ENCODE data around the gene MYOM1.
"Not testable (repeated sequence)": the region's sequence is repeated elsewhere in the genome, so short reads cannot be mapped to it uniquely, and the experiment has no call there.

Gene MYOM1

DNA sequence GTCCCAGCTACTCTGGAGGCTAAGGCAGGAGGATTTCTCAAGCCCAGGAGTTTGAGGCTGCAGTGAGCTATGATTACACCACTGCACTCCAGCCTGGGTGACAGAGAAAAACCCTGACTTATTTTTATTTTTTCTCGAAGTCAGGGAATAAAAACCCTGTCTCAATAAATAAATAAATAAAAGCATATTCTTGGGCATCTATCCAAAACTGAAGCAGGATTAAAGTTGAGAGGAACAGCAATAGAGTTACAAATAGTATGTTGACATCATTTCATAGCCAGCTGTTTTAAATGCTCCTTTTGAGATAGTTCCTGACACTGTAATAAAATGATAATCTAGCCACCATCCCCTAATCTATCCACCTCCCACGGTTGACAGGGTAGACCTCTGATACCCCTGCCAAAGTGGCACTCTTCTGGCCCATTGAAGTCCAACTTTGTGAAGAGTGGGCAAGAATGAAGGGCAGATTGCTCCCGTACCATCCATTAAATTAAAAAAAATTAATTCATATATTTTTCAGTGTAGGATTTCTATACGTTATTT lies 164.5 kb downstream of the MYOM1 start:
- no peak for DNase-seq (ENCODE audit: low spot score)

DNA sequence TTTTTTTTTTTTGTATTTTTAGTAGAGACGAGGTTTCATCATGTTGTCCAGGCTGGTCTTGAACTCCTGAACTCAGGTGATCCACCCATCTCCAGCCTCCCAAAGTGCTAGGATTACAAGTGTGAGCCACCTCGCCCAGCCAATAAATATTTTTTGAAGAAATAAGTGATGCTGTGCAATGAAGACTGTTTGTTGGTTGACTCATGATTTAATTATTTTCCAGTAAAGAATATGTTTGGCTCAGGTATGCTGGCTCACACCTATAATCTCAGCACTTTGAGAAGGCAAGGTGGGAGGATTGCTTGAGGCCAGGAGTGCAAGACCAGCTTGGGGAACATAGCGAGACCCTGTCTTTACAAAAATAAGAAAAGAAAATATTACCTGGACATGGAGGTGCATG lies 165.0 kb downstream of the MYOM1 start:
- DNase-seq (ENCODE audit: low spot score), result no peak

DNA sequence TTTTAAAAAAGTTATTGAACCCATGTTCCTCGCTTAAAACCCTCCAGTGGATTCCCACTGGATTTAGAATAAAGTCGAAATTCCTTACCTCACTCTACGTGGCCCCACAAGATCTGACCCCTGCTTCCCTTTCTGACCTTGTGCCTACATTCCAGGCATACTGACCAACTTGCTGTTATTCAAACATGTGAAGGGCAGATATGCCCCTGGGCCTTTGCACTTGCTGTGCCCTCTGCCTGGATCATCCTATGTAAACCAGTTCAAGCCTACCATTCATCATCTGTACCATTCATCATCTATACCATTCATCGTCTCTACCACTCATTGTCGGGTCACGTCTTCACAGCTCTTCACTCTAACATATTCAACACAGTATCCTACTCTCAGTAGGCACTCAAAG lies 165.6 kb downstream of the MYOM1 start:
- no peak for DNase-seq (ENCODE audit: low spot score)

DNA sequence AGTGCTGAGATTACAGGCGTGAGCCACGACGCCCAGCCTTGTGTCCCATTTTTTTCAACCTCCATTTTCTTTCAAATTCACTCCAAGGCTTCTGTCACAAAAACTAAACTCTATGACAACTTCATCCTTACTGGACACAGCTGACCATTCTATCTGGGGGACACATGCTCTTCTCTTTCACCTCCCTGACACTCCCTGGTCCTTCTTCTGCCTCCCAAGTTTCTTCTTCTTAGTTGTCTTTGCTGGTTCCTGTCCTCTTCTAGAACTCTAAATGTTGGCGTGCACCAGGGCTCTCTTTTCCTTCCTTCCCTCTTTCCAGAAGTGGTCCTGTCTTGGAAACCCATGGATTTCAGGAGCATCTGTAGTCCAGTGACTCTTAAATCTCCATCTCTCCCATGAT lies 166.7 kb downstream of the MYOM1 start:
- no peak for DNase-seq (ENCODE audit: low spot score)

DNA sequence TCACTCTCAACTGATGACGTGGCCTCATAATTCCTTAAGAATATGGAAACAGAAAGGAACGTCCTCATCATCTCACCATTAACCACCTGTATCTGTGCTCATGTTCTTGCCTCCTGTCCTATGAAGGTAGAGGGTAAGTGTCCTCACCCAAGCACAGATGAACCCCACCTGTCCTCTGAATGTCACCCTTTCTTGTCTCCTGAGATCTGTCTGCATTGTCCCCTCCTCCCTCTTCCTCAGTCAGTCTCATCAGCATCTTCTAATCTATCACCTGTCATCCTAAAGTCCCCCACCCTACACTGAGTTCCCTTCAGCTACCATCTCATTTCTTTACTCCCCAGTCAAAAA lies 167.4 kb downstream of the MYOM1 start:
- no peak for DNase-seq (ENCODE audit: low spot score)

DNA sequence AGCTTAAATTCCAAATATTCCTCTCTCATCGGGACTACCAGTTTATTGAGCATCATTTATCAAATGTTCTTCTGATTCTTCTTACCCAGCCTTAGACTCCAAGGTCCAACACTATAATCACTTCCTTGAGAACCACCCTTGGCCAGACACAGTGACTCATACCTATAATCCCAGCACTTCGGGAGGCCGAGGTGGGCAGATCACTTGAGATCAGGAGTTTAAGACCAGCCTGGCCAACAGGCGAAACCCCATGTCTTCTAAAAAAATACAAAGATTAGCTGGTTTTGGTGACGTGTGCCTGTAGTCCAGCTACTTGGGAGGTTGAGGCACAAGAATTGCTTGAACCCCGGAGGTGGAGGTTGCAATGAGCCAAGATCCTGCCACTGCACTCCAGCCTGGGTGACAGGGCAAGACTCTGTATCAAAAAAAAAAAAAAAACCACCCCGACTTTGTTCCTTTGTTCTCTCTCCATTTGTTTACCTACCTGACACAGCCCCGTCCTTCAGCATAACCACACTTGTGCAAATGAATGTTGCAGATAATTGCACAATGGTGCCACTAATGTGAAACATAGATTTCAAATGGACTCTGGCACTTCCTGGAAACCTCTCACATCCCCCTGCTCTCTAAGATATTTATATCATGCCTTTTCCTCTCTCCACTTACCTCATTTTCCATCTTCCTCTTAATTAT lies 167.9 kb downstream of the MYOM1 start:
- DNase-seq (ENCODE audit: low spot score), result peak; percentile 88

DNA sequence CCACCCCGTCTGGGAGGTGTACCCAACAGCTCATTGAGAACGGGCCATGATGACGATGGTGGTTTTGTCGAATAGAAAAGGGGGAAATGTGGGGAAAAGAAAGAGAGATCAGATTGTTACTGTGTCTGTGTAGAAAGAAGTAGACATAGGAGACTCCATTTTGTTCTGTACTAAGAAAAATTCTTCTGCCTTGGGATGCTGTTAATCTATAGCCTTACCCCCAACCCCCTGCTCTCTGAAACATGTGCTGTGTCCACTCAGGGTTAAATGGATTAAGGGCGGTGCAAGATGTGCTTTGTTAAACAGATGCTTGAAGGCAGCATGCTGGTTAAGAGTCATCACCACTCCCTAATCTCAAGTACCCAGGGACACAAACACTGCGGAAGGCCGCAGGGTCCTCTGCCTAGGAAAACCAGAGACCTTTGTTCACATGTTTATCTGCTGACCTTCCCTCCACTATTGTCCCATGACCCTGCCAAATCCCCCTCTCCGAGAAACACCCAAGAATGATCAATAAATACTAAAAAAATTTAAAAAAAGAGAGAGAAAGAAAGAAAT lies 169.8 kb downstream of the MYOM1 start:
- DNase-seq (ENCODE audit: low spot score), result not testable (repeated sequence)

DNA sequence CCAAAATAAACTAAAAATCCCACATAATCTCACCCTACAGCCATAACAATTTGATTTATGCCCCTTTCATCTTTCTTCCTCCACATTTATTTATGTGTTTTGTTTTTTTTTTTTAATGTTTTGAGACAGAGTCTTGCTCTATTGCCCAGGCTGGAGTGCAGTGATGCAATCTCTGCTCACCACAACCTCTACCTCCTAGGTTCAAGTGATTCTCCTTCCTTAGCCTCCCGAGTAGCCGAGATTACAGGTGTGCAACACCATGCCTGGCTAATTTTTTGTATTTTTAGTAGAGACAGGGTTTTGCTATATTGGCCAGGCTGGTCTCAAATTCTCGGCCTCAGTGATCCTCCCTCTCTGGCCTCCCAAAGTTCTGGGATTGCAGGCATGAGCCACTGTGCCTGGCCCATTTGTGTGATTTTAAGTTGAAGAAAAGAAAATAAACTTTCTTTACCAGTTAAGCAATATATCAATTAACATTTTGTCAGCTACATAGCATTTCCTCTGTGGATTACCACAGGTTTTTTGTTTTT lies 170.9 kb downstream of the MYOM1 start:
- no peak for DNase-seq (ENCODE audit: low spot score)

DNA sequence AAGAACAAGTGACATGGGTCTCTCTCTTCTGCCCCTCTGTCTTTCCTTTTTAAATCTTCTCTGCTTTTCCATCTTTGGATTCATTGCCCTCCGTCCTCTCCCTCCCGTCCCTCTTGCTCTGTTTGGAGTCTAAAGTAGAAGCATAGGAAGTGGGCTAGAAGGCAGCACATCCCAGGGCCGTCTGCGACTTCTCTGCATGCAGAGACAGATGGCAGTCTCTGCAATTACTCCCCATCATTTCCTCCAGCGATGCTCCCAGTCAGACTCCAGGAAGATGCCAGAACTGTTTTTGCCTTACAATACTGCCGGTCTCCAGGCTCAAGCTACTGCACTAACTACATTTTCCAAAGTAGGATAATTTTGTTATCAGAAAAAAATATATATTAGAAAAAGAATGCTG lies 171.6 kb downstream of the MYOM1 start:
- DNase-seq (ENCODE audit: low spot score), result no peak

DNA sequence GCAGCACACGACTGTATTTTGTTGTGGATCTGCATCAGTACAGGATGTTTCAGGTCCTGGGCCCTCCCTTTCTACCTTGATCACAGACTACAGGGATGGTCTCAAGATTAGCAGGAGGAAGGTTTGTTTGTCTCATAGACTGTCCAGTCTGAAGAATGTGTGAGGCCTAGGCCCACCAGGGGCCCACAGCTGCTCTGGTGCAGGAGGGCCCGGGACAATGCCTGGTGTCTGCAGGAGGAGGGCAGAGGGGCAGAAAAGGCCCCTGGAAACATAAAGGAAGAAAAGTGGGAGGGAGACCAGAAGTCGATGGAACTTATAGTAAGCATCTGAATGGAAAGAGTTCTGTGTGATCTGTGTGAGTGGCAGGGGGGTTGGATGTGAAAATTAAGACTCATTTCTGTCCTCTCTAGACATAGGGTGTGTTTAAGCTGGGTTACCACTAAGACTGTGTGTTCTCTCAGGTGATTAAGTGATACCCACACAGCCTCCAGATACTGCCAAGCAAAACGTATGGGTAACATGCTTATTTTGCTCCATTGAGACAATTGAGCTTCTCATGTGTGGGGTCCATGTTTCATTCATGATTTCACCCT lies 173.5 kb downstream of the MYOM1 start:
- DNase-seq (ENCODE audit: low spot score), result no peak

DNA sequence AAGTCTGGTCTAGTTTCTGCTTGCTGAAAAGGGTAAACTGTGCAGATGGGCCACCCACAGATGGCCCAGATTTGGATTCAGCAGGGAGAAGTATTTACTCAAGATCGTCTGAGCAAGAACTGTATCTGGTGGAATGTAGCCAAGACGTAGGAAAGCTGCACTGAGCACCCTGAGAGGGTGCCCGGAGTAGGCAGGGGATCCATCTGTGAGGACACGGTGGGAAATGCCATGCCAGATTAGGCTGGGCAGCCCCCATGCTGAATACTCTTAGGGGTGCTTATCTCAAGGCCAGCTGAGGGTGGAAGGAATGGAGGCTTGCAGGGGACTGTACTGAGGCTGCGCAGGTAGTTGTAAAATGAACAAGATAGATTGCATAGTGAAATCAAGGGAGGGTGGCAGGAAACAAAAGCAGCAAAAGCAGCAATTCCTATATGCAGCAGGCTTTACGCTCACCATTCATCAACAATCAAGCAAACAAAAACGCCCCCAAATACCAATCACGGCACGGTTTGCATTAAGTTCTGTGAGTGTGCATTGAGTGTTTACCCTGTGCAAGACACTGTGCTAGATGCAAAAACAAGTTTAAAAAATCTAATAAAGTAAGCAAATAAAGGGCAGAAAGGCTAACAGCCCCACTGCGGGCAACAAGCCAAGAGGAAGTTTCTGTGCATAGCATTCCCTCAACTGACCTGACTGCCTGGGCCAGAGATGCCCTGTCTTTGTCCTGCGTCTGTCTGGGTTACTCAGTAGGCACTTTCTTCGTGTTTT lies 174.7 kb downstream of the MYOM1 start:
- DNase-seq (ENCODE audit: low spot score), result no peak

DNA sequence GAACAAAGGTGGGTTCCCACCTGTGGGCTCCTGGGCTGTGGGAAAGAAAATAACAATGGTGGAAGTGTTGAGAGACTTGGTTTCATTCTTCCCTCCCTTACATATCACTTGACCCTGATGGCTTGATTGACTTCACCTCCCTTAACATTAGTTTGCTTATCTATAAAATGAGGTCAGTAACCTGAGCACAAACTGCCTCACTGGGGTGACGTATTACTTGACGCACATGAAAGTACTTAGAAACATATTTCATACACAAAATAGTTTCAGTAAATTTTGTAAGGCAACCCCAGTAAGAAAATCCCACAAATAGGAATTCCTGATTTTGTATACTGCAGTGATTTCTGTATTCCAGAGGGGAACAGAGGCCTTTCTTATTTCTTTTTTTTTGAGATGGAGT lies 177.4 kb downstream of the MYOM1 start:
- no peak for DNase-seq (ENCODE audit: low spot score)

DNA sequence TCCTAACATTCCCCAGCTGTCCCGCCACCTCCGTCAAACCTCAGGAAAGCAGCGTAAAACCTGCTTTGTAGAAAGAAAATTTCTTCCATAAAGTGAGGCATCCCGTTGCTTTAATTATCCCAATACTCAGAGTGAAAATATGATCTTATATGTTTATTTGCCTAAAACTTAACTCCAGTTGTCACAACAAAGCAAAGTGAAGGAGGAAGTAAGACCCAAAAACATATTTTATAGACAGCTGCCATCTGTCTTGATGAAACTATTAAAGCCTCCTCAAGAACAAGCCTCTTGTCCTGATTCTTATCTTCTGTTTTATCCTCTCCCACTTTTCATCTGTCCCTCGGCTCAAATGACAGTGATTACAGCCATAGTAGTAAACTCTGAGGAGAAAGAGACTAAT lies 177.9 kb downstream of the MYOM1 start:
- no peak for DNase-seq (ENCODE audit: low spot score)

DNA sequence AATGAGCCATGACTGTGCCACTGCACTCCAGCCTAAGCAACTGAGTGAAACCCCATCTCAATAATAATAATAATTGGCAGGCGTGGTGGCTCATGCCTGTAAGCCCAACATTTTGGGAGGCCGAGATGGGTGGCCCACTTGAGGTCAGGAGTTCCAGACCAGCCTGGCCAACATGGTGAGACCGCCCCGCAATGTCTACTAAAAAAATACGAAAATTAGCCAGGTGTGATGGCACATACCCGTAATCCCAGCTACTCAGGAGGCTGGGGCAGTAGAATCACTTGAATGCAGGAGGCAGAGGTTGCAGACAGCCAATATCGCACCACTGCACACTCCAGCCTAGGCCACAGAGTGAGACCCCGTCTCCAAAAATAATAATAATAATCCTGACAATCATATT lies 178.9 kb downstream of the MYOM1 start:
- DNase-seq (ENCODE audit: low spot score), result no peak

DNA sequence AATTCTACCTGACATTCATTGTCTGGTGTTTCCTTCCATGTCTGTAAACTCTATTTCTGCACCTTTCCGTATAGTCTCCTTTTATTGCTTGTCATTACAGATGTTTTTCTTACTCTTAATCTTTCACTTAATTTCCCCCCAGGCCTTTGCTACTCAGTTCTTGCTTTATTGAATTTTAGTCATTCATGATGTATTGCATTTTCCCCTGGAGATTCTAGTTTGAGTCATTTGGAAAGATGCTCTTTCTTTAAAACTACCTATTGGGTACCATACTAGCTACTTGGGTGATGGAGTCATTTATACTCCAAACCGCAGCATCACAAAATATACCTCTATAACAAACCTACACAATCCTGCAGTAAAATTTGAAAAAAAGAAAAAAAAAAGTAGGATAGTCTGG lies 179.6 kb downstream of the MYOM1 start:
- DNase-seq (ENCODE audit: low spot score), result no peak

DNA sequence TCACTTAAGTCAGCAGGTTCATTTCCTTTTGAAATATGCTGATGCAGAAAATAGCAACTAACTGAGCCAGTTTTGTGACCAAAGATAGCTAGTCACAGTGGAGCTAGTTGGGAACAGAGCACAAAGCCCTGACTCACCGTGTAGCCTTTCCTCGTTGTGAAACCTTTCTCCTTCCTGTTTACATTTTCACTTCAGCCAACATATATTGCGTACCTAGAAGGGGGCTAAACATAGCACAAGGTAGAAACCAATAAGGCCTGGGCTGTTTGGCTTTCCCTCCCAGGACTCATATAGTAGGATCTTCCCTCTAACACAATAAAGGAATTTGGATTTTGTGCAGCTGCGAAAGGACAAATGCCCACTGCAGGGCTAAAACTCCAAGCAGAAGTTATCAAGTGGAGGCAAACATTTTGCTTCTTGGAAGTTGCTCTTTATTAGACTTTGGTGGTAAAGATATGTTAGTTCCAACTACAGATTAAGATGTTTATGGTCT lies 182.3 kb downstream of the MYOM1 start:
- DNase-seq (ENCODE audit: low spot score), result peak; percentile 49

DNA sequence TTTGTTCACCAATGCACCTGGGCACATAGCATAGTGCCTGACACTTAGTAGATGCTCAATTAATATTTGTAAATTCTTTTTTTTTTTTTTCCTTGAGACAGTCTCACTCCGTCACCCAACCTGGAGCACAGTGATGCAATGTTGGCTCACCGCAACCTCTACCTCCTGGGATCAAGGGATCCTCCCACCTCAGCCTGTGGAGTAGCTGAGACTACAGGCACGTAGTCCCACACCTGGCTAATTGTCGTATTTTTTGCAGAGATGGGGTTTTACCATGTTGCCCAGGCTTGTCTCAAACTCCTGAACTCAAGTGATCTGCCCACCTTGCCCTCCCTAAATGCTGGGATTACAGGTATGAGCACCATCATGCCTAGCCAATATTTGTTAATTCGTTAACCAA lies 183.7 kb downstream of the MYOM1 start:
- no peak for DNase-seq (ENCODE audit: low spot score)

DNA sequence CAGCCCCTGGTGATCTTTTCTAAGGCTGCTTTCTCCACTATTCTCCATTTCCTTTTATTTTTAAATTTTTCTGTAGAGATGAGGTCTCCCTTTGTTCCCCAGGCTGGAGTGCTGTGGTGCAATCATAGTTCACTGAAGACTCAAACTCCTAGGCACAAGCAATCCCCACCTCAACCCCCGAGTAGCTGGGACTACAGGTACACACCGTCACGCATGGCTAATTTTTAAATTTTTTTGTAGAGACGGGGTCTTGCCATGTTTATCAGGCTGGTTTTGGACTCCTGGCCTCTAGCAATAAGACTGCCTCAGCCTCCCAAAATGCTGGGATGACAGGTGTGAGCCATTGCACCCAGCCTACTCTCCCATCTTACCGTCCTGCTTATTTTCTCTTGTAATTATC lies 184.1 kb downstream of the MYOM1 start:
- DNase-seq (ENCODE audit: low spot score), result no peak

DNA sequence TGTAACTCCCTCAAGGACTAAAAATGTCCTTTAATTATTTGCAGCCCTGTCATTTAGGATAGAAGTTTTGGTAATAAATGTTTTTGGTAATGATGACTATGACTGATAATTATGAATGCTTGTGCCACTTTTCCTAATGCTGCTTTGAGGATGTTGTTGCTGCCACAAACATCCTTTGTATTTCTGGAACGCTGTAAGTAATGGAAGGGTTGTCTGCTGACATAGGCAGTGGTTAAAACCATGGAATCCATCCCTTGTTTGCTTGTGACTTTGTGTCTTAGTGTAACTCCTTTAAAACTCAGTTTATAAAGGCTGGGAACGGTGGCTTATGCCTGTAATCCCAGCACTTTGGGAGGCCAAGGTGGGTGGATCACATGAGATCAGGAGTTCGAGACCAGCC lies 187.0 kb downstream of the MYOM1 start:
- no peak for DNase-seq (ENCODE audit: low spot score)

DNA sequence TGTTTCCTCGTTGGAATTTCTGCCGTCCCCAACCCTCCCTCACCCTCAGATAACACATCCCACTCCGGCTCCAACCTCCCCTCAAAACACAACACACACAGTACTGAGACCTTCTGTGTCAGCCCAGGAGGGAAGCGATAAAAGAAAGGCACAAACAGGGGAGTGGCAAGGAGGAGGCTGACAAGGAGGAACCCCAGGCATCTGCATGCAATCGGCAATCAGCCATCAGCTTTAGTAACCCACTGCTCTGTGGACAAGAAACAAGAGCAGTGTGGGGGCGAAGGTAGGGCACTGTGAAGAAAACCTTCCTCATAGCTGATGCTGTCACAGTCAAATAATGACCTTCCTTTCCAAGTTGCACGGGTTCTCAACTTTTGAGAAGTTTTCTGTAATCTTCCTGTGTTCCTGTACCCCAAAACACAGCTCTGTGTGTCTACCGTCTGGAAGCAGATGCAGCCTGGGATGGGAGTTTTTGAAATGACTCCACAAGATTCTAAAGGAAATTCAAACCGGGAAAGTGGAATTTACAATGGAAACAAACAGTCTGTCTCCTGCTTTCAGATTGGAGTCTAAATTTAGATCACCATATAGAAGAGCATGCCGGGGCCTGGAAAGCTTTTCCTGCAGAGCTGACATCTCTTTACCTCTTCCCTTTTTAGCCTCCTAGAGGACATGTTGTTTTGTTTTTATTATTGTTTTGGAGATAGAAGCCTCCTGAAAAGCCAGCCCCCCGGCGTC lies 190.4 kb downstream of the MYOM1 start:
- DNase-seq (ENCODE audit: low spot score), result no peak

DNA sequence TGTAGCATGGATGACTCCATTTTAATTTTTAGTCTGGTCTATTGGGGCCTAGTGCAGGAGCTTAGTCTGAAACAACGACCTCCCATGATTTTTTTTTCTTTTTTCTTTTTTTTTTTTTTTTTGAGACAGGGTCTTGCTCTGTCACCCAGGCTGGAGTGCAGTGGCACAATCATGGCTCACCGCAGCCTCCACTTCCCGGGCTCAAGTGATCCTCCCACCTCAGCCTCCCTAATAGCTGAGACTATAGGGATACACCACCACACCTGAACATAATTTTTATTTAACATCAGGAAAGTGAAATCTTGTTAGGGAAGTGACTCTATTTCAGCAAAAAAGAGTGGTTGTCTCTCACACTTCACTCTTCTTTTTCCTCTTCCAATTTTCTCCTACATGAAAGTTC lies 191.7 kb downstream of the MYOM1 start:
- DNase-seq (ENCODE audit: low spot score), result not testable (repeated sequence)

DNA sequence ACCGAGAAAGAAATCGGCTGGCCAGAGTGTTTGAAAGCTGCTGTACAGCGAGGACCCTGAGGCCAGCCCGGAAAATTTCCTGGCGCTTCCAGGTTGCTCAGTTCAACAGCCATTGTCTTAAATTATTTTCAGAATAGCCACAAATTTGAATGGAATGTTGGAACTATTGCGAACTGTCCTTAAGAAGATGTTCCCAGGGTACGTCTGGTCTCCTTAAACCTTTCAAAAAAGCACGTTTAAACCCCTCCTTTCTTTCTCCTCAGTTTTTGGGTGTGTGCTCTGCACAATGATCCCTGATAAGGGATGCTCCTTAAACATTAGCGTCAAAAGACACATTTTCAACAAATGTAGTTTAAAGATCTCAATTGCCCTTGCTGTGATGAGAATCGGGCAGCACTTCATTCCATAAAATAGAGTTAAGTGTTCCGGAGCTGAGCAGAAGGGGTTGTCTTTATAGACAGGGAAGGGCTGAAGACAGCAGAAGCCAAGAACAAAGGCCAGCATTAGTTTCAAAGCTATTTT lies 192.3 kb downstream of the MYOM1 start:
- no peak for DNase-seq (ENCODE audit: low spot score)
